Mesendoderm (in vitro differentiated cells): Measurements from ENCODE around the gene UBXN10. TPM values are rescaled to one million over a fixed set of nuclear protein-coding genes. Genes with fewer than 3 reads are reported as not detected.

ENCODE experiments used
- DNase-seq: peaks from one replicate; pipeline ENCODE4 v3.0.0; 2013
- H2AK5ac ChIP-seq: 2 replicates; pipeline ENCODE4 v1.6.1; 2013; ENCODE audit warnings: low read length, inconsistent platforms
- H2BK120ac ChIP-seq: 2 replicates; pipeline ENCODE4 v1.6.1; 2013; ENCODE audit warnings: low read depth, mild to moderate bottlenecking, low read length, moderate library complexity, mixed read lengths
- H2BK15ac ChIP-seq: replicated peaks from 2 replicates; pipeline ENCODE4 v1.6.1; 2013; ENCODE audit warnings: low read depth, mild to moderate bottlenecking, moderate library complexity
- H2BK5ac ChIP-seq: 2 replicates; pipeline ENCODE4 v1.6.1; 2013; ENCODE audit warnings: low read length, inconsistent platforms
- H3K18ac ChIP-seq: 2 replicates; pipeline ENCODE4 v1.6.1; 2013; ENCODE audit warnings: mild to moderate bottlenecking, low read length, mixed read lengths
- H3K23ac ChIP-seq: one replicate; pipeline ENCODE4 v1.6.1; 2013; ENCODE audit warnings: low read length
- H3K27ac ChIP-seq: 2 replicates; pipeline ENCODE4 v1.5.1; 2013; ENCODE audit warnings: low read depth, mild to moderate bottlenecking, inconsistent platforms, low read length, moderate library complexity
- H3K27me3 ChIP-seq: 2 replicates; pipeline ENCODE4 v1.6.1; 2013; ENCODE audit warnings: low read length, control low read depth, mild to moderate bottlenecking, inconsistent platforms; ENCODE audit not compliant: insufficient read depth, poor library complexity
- H3K36me3 ChIP-seq: 2 replicates; pipeline ENCODE4 v1.6.1; 2013; ENCODE audit warnings: low read length, inconsistent platforms; ENCODE audit not compliant: control insufficient read depth, insufficient read depth
- H3K4ac ChIP-seq: one replicate; pipeline ENCODE4 v1.6.1; 2013; ENCODE audit warnings: low read depth, mild to moderate bottlenecking, low read length, moderate library complexity
- H3K4me1 ChIP-seq: 2 replicates; pipeline ENCODE4 v1.6.1; 2013; ENCODE audit warnings: low read depth, low read length, inconsistent platforms; ENCODE audit not compliant: control insufficient read depth
- H3K4me2 ChIP-seq: 2 replicates; pipeline ENCODE4 v1.6.1; 2013; ENCODE audit warnings: low read length
- H3K4me3 ChIP-seq: 2 replicates; pipeline ENCODE4 v1.5.1; 2013; ENCODE audit warnings: mild to moderate bottlenecking, low read length
- H3K56ac ChIP-seq: one replicate; pipeline ENCODE4 v1.6.1; 2013; ENCODE audit warnings: low read length
- H3K79me1 ChIP-seq: 2 replicates; pipeline ENCODE4 v1.6.1; 2013; ENCODE audit warnings: low read length, inconsistent platforms
- H3K79me2 ChIP-seq: 2 replicates; pipeline ENCODE4 v1.6.1; 2013; ENCODE audit warnings: mild to moderate bottlenecking, low read length; ENCODE audit not compliant: control insufficient read depth, insufficient read depth
- H3K9ac ChIP-seq: 2 replicates; pipeline ENCODE4 v1.6.1; 2013; ENCODE audit warnings: low read length, inconsistent platforms
- H4K5ac ChIP-seq: one replicate; pipeline ENCODE4 v1.6.1; 2013; ENCODE audit warnings: low read length
- H4K8ac ChIP-seq: one replicate; pipeline ENCODE4 v1.6.1; 2013; ENCODE audit warnings: low read depth, mild to moderate bottlenecking, control low read depth, low read length, moderate library complexity
- WGBS: extraction: QIAGEN DNeasy Blood & Tissue Kit; methylation state at CpG from one replicate; pipeline ENCODE4 v1.1.7; 2013; ENCODE audit warnings: low lambda C conversion rate, missing lambda C conversion rate; ENCODE audit not compliant: insufficient coverage; ENCODE audit errors: extremely low coverage; 5-methylcytosine and 5-hydroxymethylcytosine counted together
- polyA plus RNA-seq, 2 experiments: library from polyadenylated mRNA; stranded (reverse); fragments of 200-250 nt; gene quantifications; one replicate each; pipeline ENCODE4 v1.2.3, GENCODE V29; 2013

The UBXN10 gene, protein sequence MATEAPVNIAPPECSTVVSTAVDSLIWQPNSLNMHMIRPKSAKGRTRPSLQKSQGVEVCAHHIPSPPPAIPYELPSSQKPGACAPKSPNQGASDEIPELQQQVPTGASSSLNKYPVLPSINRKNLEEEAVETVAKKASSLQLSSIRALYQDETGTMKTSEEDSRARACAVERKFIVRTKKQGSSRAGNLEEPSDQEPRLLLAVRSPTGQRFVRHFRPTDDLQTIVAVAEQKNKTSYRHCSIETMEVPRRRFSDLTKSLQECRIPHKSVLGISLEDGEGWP
- 0.38 TPM for polyA plus RNA-seq (2013, experiment 1 of 2)
- 0.43 TPM for polyA plus RNA-seq (2013, experiment 2 of 2)

GRCh38 chr1:20185834-20186782 is at the start of gene UBXN10, which contains the start of gene PLA2G2C:
TSS of gene UBXN10 (plus strand) at chr1:20186096. CDS start at chr1:20190562, 4,466 bp downstream.
TSS of gene PLA2G2C (minus strand) at chr1:20186518. CDS start at chr1:20177363, 9,155 bp downstream.
- Histone ChIP-seq H3K27me3 (no peaks in the 10 kb centered on the region), H2BK120ac (no peak within 1 kb of the TSS), H3K79me2 (no peaks in the 10 kb centered on the region), H3K79me1 (no peaks in the 10 kb centered on the region), H3K23ac (no peak within 1 kb of the TSS), H4K8ac (no peak within 1 kb of the TSS), H2BK5ac (no peak within 1 kb of the TSS), H3K56ac (peak within 1 kb of the TSS; percentile 81), H3K4me2 (peak within 1 kb of the TSS; percentile 76), H3K4me3 (peak within 1 kb of the TSS; percentile 17), H4K5ac (no peak within 1 kb of the TSS), H3K4me1 (peaks cover 5% of the 10 kb centered on the region), H3K4ac (no peak within 1 kb of the TSS), H2BK15ac (no peak within 1 kb of the TSS), H3K18ac (peak within 1 kb of the TSS; percentile 73), H3K36me3 (no peaks in the 10 kb centered on the region), H3K27ac (no peak within 1 kb of the TSS), H2AK5ac (no peak within 1 kb of the TSS), H3K9ac (peak within 1 kb of the TSS; percentile 67)
- WGBS, result no CpG with 5 or more reads among the region's 52 CpGs
- peak; percentile 89 for DNase-seq

GRCh38 chr1:20136249-20136648 is 49.6 kb upstream of the UBXN10 start:
- Histone ChIP-seq H2BK15ac (no peak overlapping the region), H4K8ac (no peak overlapping the region), H3K27ac (no peak overlapping the region), H3K4me2 (no peak overlapping the region), H3K4ac (no peak overlapping the region), H4K5ac (no peak overlapping the region), H2AK5ac (no peak overlapping the region), H3K79me1 (no peaks in the 10 kb centered on the region), H3K18ac (no peak overlapping the region), H2BK120ac (no peak overlapping the region), H3K27me3 (no peaks in the 10 kb centered on the region), H3K9ac (no peak overlapping the region), H3K36me3 (no peaks in the 10 kb centered on the region), H3K23ac (no peak overlapping the region), H3K4me1 (no peaks in the 10 kb centered on the region), H3K79me2 (no peaks in the 10 kb centered on the region), H3K4me3 (no peak overlapping the region), H3K56ac (no peak overlapping the region), H2BK5ac (no peak overlapping the region)
- DNase-seq, result no peak
- WGBS, result no CpG with 5 or more reads among the region's 3 CpGs

- Histone ChIP-seq H3K27me3 (no peaks in the 10 kb centered on the region), H3K56ac (no peak overlapping the region), H4K5ac (no peak overlapping the region), H3K4ac (no peak overlapping the region), H3K18ac (no peak overlapping the region), H3K36me3 (no peaks in the 10 kb centered on the region), H2AK5ac (no peak overlapping the region), H3K4me1 (no peaks in the 10 kb centered on the region), H3K23ac (no peak overlapping the region), H3K4me2 (no peak overlapping the region), H2BK5ac (no peak overlapping the region), H3K9ac (no peak overlapping the region), H3K79me2 (no peaks in the 10 kb centered on the region), H3K79me1 (no peaks in the 10 kb centered on the region), H3K4me3 (no peak overlapping the region), H2BK120ac (no peak overlapping the region), H3K27ac (no peak overlapping the region), H4K8ac (no peak overlapping the region), H2BK15ac (no peak overlapping the region)
- no peak for DNase-seq
- no CpG with 5 or more reads among the region's 4 CpGs for WGBS
Measured at GRCh38 chr1:20137055-20137454, 48.8 kb upstream of the UBXN10 start.

DNA sequence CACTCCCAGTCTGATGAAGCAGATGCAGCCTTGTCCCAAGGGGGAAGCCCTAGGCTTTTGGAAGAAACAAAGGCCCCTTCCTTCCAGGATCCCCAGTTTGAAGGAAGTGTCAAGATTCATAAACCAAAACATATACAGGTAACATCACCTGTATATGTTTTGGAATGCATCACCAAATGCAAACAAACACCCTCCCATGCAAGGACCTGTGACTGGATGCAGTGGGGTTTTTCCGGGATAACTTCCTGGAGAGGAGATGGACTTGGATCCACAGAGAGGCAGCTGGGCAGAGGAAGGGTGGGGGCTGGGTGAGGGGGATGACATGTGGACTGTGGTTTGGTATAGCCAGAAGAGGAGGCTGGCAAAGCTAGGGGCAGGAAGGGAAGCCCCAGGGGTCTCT is 48.3 kb upstream of the UBXN10 start:
- WGBS, result no CpG with 5 or more reads among the region's 1 CpG
- Histone ChIP-seq H3K4ac (no peak overlapping the region), H2BK15ac (no peak overlapping the region), H3K36me3 (no peaks in the 10 kb centered on the region), H2BK5ac (no peak overlapping the region), H3K56ac (no peak overlapping the region), H2AK5ac (no peak overlapping the region), H3K9ac (no peak overlapping the region), H4K8ac (no peak overlapping the region), H3K27me3 (no peaks in the 10 kb centered on the region), H3K4me3 (no peak overlapping the region), H3K79me2 (no peaks in the 10 kb centered on the region), H4K5ac (no peak overlapping the region), H3K23ac (no peak overlapping the region), H2BK120ac (no peak overlapping the region), H3K27ac (no peak overlapping the region), H3K4me1 (no peaks in the 10 kb centered on the region), H3K79me1 (no peaks in the 10 kb centered on the region), H3K4me2 (no peak overlapping the region), H3K18ac (no peak overlapping the region)
- DNase-seq, result no peak

- no peak overlapping the region for H3K56ac ChIP-seq
- WGBS, result no CpG with 5 or more reads among the region's 6 CpGs
- H3K27me3 ChIP-seq, result no peaks in the 10 kb centered on the region
- H2BK5ac ChIP-seq, result no peak overlapping the region
- H2BK120ac ChIP-seq, result no peak overlapping the region
- no peaks in the 10 kb centered on the region for H3K79me1 ChIP-seq
- no peak for DNase-seq
- H3K79me2 ChIP-seq, result no peaks in the 10 kb centered on the region
- no peak overlapping the region for H2BK15ac ChIP-seq
- no peak overlapping the region for H3K18ac ChIP-seq
- H3K27ac ChIP-seq, result no peak overlapping the region
- no peak overlapping the region for H3K23ac ChIP-seq
- H3K9ac ChIP-seq, result no peak overlapping the region
- H3K4me2 ChIP-seq, result no peak overlapping the region
- H3K36me3 ChIP-seq, result no peaks in the 10 kb centered on the region
- no peak overlapping the region for H3K4me3 ChIP-seq
- no peaks in the 10 kb centered on the region for H3K4me1 ChIP-seq
- H4K5ac ChIP-seq, result no peak overlapping the region
- no peak overlapping the region for H2AK5ac ChIP-seq
- H3K4ac ChIP-seq, result no peak overlapping the region
- H4K8ac ChIP-seq, result no peak overlapping the region
Measured at GRCh38 chr1:20138346-20138745, 47.5 kb upstream of the UBXN10 start.
